Measurements from ENCODE around the gene LIPN. TPM values are rescaled to one million over a fixed set of nuclear protein-coding genes. Genes with fewer than 3 reads are reported as not detected.

LIPN gene
- total and polyA plus RNA-seq, 2 experiments from 2014 or later: not detected

DNA sequence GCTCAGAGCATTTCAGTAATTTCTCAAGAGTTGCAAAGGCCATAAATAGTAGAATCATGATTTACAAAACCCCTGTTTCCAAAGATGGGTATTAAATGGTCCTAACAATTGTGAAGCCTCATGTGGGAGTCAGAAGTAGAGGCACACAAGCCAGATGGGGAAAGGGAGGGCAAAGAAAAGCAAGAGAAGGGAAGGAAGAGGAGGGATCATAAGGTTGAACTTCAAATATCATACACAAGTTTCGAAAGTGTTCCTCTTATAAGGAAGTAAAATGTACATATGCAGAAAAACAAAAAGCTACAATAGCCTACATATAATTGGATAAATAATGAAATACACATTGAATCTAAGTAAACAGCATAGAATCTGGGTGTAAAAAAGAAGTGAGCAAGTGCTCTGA lies 6.0 kb downstream of the LIPN start:
- TF ChIP-seq, protein P1, sequence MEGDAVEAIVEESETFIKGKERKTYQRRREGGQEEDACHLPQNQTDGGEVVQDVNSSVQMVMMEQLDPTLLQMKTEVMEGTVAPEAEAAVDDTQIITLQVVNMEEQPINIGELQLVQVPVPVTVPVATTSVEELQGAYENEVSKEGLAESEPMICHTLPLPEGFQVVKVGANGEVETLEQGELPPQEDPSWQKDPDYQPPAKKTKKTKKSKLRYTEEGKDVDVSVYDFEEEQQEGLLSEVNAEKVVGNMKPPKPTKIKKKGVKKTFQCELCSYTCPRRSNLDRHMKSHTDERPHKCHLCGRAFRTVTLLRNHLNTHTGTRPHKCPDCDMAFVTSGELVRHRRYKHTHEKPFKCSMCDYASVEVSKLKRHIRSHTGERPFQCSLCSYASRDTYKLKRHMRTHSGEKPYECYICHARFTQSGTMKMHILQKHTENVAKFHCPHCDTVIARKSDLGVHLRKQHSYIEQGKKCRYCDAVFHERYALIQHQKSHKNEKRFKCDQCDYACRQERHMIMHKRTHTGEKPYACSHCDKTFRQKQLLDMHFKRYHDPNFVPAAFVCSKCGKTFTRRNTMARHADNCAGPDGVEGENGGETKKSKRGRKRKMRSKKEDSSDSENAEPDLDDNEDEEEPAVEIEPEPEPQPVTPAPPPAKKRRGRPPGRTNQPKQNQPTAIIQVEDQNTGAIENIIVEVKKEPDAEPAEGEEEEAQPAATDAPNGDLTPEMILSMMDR (conservative IDR thresholded peaks at IDR 0.05; ENCODE audit: low read depth in 2 of 2): no peak
- TF ChIP-seq CREB1 (CRISPR knock-in tag; IDR thresholded peaks at IDR 0.05; ENCODE audit: low read depth): no peak
- TF ChIP-seq, protein P2, sequence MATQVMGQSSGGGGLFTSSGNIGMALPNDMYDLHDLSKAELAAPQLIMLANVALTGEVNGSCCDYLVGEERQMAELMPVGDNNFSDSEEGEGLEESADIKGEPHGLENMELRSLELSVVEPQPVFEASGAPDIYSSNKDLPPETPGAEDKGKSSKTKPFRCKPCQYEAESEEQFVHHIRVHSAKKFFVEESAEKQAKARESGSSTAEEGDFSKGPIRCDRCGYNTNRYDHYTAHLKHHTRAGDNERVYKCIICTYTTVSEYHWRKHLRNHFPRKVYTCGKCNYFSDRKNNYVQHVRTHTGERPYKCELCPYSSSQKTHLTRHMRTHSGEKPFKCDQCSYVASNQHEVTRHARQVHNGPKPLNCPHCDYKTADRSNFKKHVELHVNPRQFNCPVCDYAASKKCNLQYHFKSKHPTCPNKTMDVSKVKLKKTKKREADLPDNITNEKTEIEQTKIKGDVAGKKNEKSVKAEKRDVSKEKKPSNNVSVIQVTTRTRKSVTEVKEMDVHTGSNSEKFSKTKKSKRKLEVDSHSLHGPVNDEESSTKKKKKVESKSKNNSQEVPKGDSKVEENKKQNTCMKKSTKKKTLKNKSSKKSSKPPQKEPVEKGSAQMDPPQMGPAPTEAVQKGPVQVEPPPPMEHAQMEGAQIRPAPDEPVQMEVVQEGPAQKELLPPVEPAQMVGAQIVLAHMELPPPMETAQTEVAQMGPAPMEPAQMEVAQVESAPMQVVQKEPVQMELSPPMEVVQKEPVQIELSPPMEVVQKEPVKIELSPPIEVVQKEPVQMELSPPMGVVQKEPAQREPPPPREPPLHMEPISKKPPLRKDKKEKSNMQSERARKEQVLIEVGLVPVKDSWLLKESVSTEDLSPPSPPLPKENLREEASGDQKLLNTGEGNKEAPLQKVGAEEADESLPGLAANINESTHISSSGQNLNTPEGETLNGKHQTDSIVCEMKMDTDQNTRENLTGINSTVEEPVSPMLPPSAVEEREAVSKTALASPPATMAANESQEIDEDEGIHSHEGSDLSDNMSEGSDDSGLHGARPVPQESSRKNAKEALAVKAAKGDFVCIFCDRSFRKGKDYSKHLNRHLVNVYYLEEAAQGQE (IDR thresholded peaks at IDR 0.05; ENCODE audit: unreplicated experiment): no peak
- no peak for TF ChIP-seq NANOG (IDR thresholded peaks at IDR 0.05; ENCODE audit: borderline replicate concordance)
- TF ChIP-seq ZNF331 (CRISPR knock-in tag; IDR thresholded peaks at IDR 0.05; ENCODE audit: low read depth): no peak
- TF ChIP-seq STAT1 (IDR thresholded peaks at IDR 0.05; ENCODE audit: unreplicated experiment): no peak
- no peak for TF ChIP-seq POLR2AphosphoS5 (IDR thresholded peaks at IDR 0.05; ENCODE audit: low read depth)
- no peak for TF ChIP-seq JUNB (IDR thresholded peaks at IDR 0.05; ENCODE audit: unreplicated experiment)
- TF ChIP-seq, protein P3, sequence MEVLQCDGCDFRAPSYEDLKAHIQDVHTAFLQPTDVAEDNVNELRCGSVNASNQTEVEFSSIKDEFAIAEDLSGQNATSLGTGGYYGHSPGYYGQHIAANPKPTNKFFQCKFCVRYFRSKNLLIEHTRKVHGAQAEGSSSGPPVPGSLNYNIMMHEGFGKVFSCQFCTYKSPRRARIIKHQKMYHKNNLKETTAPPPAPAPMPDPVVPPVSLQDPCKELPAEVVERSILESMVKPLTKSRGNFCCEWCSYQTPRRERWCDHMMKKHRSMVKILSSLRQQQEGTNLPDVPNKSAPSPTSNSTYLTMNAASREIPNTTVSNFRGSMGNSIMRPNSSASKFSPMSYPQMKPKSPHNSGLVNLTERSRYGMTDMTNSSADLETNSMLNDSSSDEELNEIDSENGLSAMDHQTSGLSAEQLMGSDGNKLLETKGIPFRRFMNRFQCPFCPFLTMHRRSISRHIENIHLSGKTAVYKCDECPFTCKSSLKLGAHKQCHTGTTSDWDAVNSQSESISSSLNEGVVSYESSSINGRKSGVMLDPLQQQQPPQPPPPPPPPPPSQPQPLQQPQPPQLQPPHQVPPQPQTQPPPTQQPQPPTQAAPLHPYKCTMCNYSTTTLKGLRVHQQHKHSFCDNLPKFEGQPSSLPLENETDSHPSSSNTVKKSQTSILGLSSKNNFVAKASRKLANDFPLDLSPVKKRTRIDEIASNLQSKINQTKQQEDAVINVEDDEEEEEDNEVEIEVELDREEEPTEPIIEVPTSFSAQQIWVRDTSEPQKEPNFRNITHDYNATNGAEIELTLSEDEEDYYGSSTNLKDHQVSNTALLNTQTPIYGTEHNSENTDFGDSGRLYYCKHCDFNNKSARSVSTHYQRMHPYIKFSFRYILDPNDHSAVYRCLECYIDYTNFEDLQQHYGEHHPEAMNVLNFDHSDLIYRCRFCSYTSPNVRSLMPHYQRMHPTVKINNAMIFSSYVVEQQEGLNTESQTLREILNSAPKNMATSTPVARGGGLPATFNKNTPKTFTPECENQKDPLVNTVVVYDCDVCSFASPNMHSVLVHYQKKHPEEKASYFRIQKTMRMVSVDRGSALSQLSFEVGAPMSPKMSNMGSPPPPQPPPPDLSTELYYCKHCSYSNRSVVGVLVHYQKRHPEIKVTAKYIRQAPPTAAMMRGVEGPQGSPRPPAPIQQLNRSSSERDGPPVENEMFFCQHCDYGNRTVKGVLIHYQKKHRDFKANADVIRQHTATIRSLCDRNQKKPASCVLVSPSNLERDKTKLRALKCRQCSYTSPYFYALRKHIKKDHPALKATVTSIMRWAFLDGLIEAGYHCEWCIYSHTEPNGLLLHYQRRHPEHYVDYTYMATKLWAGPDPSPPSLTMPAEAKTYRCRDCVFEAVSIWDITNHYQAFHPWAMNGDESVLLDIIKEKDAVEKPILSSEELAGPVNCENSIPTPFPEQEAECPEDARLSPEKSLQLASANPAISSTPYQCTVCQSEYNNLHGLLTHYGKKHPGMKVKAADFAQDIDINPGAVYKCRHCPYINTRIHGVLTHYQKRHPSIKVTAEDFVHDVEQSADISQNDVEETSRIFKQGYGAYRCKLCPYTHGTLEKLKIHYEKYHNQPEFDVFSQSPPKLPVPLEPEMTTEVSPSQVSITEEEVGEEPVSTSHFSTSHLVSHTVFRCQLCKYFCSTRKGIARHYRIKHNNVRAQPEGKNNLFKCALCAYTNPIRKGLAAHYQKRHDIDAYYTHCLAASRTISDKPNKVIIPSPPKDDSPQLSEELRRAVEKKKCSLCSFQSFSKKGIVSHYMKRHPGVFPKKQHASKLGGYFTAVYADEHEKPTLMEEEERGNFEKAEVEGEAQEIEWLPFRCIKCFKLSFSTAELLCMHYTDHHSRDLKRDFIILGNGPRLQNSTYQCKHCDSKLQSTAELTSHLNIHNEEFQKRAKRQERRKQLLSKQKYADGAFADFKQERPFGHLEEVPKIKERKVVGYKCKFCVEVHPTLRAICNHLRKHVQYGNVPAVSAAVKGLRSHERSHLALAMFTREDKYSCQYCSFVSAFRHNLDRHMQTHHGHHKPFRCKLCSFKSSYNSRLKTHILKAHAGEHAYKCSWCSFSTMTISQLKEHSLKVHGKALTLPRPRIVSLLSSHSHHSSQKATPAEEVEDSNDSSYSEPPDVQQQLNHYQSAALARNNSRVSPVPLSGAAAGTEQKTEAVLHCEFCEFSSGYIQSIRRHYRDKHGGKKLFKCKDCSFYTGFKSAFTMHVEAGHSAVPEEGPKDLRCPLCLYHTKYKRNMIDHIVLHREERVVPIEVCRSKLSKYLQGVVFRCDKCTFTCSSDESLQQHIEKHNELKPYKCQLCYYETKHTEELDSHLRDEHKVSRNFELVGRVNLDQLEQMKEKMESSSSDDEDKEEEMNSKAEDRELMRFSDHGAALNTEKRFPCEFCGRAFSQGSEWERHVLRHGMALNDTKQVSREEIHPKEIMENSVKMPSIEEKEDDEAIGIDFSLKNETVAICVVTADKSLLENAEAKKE (CRISPR knock-in tag; IDR thresholded peaks at IDR 0.05): no peak
- TF ChIP-seq, protein P4, sequence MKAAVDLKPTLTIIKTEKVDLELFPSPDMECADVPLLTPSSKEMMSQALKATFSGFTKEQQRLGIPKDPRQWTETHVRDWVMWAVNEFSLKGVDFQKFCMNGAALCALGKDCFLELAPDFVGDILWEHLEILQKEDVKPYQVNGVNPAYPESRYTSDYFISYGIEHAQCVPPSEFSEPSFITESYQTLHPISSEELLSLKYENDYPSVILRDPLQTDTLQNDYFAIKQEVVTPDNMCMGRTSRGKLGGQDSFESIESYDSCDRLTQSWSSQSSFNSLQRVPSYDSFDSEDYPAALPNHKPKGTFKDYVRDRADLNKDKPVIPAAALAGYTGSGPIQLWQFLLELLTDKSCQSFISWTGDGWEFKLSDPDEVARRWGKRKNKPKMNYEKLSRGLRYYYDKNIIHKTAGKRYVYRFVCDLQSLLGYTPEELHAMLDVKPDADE (IDR thresholded peaks at IDR 0.05): no peak
- no peak for TF ChIP-seq EZH2 (IDR thresholded peaks at IDR 0.05; ENCODE audit: low read depth, unreplicated experiment)
- TF ChIP-seq ZNF114 (CRISPR knock-in tag; IDR thresholded peaks at IDR 0.05): no peak
- TF ChIP-seq EZH2phosphoT487 (IDR thresholded peaks at IDR 0.05; ENCODE audit: unreplicated experiment): no peak
- H3K9me2 ChIP-seq (ENCODE audit: insufficient read depth): no peaks in the 10 kb centered on the region
- ATAC-seq (no peak), DNase-seq (ENCODE audit: low spot score) (no peak)
- H3K27me3 Mint-ChIP-seq (ENCODE audit: insufficient read depth, low read depth, poor library complexity): peaks cover 1% of the 10 kb centered on the region
- H4K20me1 ChIP-seq (replicated peaks; ENCODE audit: insufficient read depth): no peaks in the 10 kb centered on the region
- H3K4me3 Mint-ChIP-seq: no peak overlapping the region
- no peaks in the 10 kb centered on the region for H3K36me3 ChIP-seq (ENCODE audit: insufficient read depth)
- no peaks in the 10 kb centered on the region for H3F3A ChIP-seq (replicated peaks; ENCODE audit: low read depth)
- no peaks in the 10 kb centered on the region for H3K27me3 ChIP-seq (ENCODE audit: insufficient read depth)
- no peak overlapping the region for H3K27ac ChIP-seq (ENCODE audit: low read depth)
- no peaks in the 10 kb centered on the region for H3K4me1 ChIP-seq (ENCODE audit: insufficient read depth)
- H3K9me3 Mint-ChIP-seq: no peaks in the 10 kb centered on the region
- no peak overlapping the region for H3K27ac Mint-ChIP-seq
- H3K36me3 Mint-ChIP-seq (ENCODE audit: low read depth): no peaks in the 10 kb centered on the region
- H3K4me1 Mint-ChIP-seq: peaks cover 14% of the 10 kb centered on the region
- H2AFZ ChIP-seq: no peak overlapping the region
- no peaks in the 10 kb centered on the region for H3K79me2 ChIP-seq (replicated peaks; ENCODE audit: insufficient read depth)
- no peak overlapping the region for H3K4me2 ChIP-seq
- no peak overlapping the region for H3K4me3 ChIP-seq

Measured in GM23338 (cell line).